Measurements from ENCODE around the gene CNTN1. TPM values are rescaled to one million over a fixed set of nuclear protein-coding genes. Genes with fewer than 3 reads are reported as not detected.
A peak's percentile ranks its signal among the peaks of the same experiment; 100 is the strongest.

Gene CNTN1
- total and polyA plus RNA-seq, 2 of the 4 experiments (the other 2 are of a cell fraction), result 0.10 to 0.18 TPM

GRCh38 chr12:40921563-40922163 is 229.4 kb downstream of the CNTN1 start:
- Histone ChIP-seq H3K9ac (ENCODE audit: low read depth, low read length) (no peak overlapping the region), H2AFZ (replicated peaks; ENCODE audit: low read length, poor library complexity) (no peak overlapping the region), H2BK20ac (ENCODE audit: low read depth, low read length) (no peak overlapping the region), H3K9me1 (ENCODE audit: insufficient read depth, low read length) (no peaks in the 10 kb centered on the region), H2BK15ac (ENCODE audit: low read depth, low read length) (no peak overlapping the region), H3K4ac (ENCODE audit: low read depth, low read length) (no peak overlapping the region), H3K27me3 (ENCODE audit: control insufficient read depth, insufficient read depth, low read length) (no peaks in the 10 kb centered on the region), H2AK9ac (replicated peaks; ENCODE audit: low read depth, low read length, poor library complexity) (no peak overlapping the region), H2BK5ac (ENCODE audit: low read depth, low read length, poor library complexity, severe bottlenecking) (no peak overlapping the region), H3K36me3 (ENCODE audit: control insufficient read depth, insufficient read depth, low read length) (no peaks in the 10 kb centered on the region), H4K91ac (ENCODE audit: insufficient read depth, low read depth, low read length) (no peak overlapping the region), H3K4me1 (ENCODE audit: control insufficient read depth, insufficient read depth, low read length) (no peaks in the 10 kb centered on the region), H4K5ac (ENCODE audit: low read depth, low read length) (no peak overlapping the region), H2AK5ac (ENCODE audit: low read depth, low read length) (no peak overlapping the region), H3K4me2 (ENCODE audit: low read depth, low read length) (no peak overlapping the region), H2BK120ac (ENCODE audit: low read depth, low read length) (no peak overlapping the region), H3K79me1 (ENCODE audit: low read depth in 1 of 2, low read length in 2 of 2) (no peaks in the 10 kb centered on the region), H3K27ac (ENCODE audit: insufficient read depth, low read length) (no peak overlapping the region), H3K56ac (ENCODE audit: extremely low read depth, insufficient read depth, low read length) (no peak overlapping the region), H4K8ac (ENCODE audit: low read depth in 2 of 2, low read length in 2 of 2) (no peak overlapping the region), H3K4me3 (ENCODE audit: insufficient read depth, low read depth, low read length) (no peak overlapping the region), H3K23ac (ENCODE audit: low read depth, low read length) (no peak overlapping the region), H4K20me1 (ENCODE audit: insufficient read depth, low read length) (no peaks in the 10 kb centered on the region), H3K14ac (replicated peaks; ENCODE audit: low read depth, low read length) (no peak overlapping the region), H3K9me3 (ENCODE audit: control insufficient read depth, insufficient read depth, low read length) (no peaks in the 10 kb centered on the region), H3K18ac (ENCODE audit: low read depth, low read length) (no peak overlapping the region)
- no TSS peak for BruUV-seq (replicated peaks)
- intact Hi-C loops (cut with micrococcal nuclease) (loop anchor here (2.0 kb wide), 2 partner anchors 299 to 1603 kb away; no protein-coding TSS in a partner anchor), in situ Hi-C loops (cut with MboI; ENCODE audit: low sequenced_read_pairs) (loop anchor here (10.0 kb wide), 1 partner anchor 297 kb away; no protein-coding TSS in a partner anchor), dilution Hi-C loops (cut with HindIII; ENCODE audit: low sequenced_read_pairs, unreplicated experiment) (no loop called here)
- no CpG with 5 or more reads among the region's 2 CpGs for WGBS, 2 experiments (ENCODE audit: extremely low coverage in 2 of 2, insufficient read length in 1 of 2)
- DNase-seq, result peak; percentile 19
- ATAC-seq (ENCODE audit: low read depth), result 0 out of 2 replicates have a peak, but pooled peaks have one; percentile 35
- ChIA-PET CTCF (interaction anchor here (0.6 kb wide), 1 partner anchor 16 kb away, joined by 5 read pairs; no protein-coding TSS in a partner anchor), POLR2A (ENCODE audit: unreplicated experiment) (no interaction called here)
- TF ChIP-seq SMC3 (IDR thresholded peaks at IDR 0.05; ENCODE audit: low read depth, low read length) (peak; percentile 25; the same call in 1 of the 2 replicates), BHLHE40 (IDR thresholded peaks at IDR 0.05; ENCODE audit: low read depth, low read length) (no peak), RCOR1 (IDR thresholded peaks at IDR 0.05; ENCODE audit: insufficient replicate concordance, low read length) (no peak), MAZ (IDR thresholded peaks at IDR 0.05; ENCODE audit: borderline replicate concordance, low read depth, low read length) (no peak), RFX5 (IDR thresholded peaks at IDR 0.05; ENCODE audit: low read depth, low read length) (no peak), RAD21 (IDR thresholded peaks at IDR 0.05; ENCODE audit: low read length) (peak; percentile 45), POLR2A (IDR thresholded peaks at IDR 0.05; ENCODE audit: low read depth, low read length) (no peak), ELK1 (IDR thresholded peaks at IDR 0.05; ENCODE audit: borderline replicate concordance, low read depth, low read length) (no peak), CTCF (conservative IDR thresholded peaks at IDR 0.05; ENCODE audit: low read depth, low read length) (peak; percentile 63)

All from IMR-90 (cell line).